K562 (cell line): ENCODE data around the gene PRSS48.

Source experiments
- ATF1 ChIP-seq, 2 experiments: fragments of 450-650 bp in 1 of 2; IDR thresholded peaks; 2 replicates each; pipeline ENCODE4 v1.6.1; 2016; ENCODE audit warnings: missing compliant biosample characterization in 1 of 2, missing genetic modification characterization in 1 of 2
- CHD2 ChIP-seq: IDR thresholded peaks from 2 replicates; pipeline ENCODE4 v1.6.1; 2011; ENCODE audit warnings: low read depth, low read length
- CTCF ChIP-seq, 3 experiments: IDR thresholded peaks in 2 of 3; conservative IDR thresholded peaks in 1 of 3; 2 replicates each; pipeline ENCODE4 v1.5.1; 2011 to 2012; ENCODE audit warnings: low read length in 3 of 3, mild to moderate bottlenecking in 3 of 3, control low read depth in 2 of 3, improper control_type of control experiment in 1 of 3, inconsistent platforms in 1 of 3, low read depth in 1 of 3, mixed read lengths in 1 of 3, moderate library complexity in 1 of 3; ENCODE audit not compliant: insufficient read depth in 2 of 3
- EP300 ChIP-seq: IDR thresholded peaks from 2 replicates; pipeline ENCODE4 v1.6.1; 2012; ENCODE audit warnings: low read length, improper control_type of control experiment
- FOXK1 ChIP-seq: sonication (generic); formaldehyde crosslinking; IDR thresholded peaks from 2 replicates; pipeline ENCODE4 v1.8.0; 2022; ENCODE audit warnings: missing genetic modification reagents, mild to moderate bottlenecking, borderline replicate concordance
- HNRNPLL ChIP-seq: fragments of 200-400 bp; formaldehyde crosslinking; IDR thresholded peaks from 2 replicates; pipeline ENCODE4 v1.6.1; 2017; ENCODE audit warnings: low read length, low read depth, mild to moderate bottlenecking; ENCODE audit not compliant: poor library complexity, severe bottlenecking
- KHSRP ChIP-seq: fragments of 450-650 bp; IDR thresholded peaks from 2 replicates; pipeline ENCODE4 v1.6.1; 2017
- KLF16 ChIP-seq: IDR thresholded peaks from 2 replicates; pipeline ENCODE4 v1.6.1; 2016; ENCODE audit warnings: antibody characterized with exemption
- NEUROD1 ChIP-seq: fragments of 150-350 bp; IDR thresholded peaks from 2 replicates; pipeline ENCODE4 v1.6.1; 2014; ENCODE audit warnings: borderline replicate concordance, low read length, low read depth; ENCODE audit not compliant: partially characterized antibody
- NFIC ChIP-seq: fragments of 450-650 bp; IDR thresholded peaks from 2 replicates; pipeline ENCODE4 v1.6.1; 2017; ENCODE audit warnings: mild to moderate bottlenecking, inconsistent platforms
- PHF21A ChIP-seq: fragments of 450-650 bp; IDR thresholded peaks from 2 replicates; pipeline ENCODE4 v1.6.1; 2017; ENCODE audit warnings: low read depth, borderline replicate concordance
- ZNF311 ChIP-seq: fragments of 250-450 bp; sonication (Bioruptor Pico); IDR thresholded peaks from 2 replicates; pipeline ENCODE4 v1.4.0; 2020; ENCODE audit warnings: mild to moderate bottlenecking, moderate library complexity
- ZNF740 ChIP-seq, 3 experiments: fragments of 200-800 bp in 1 of 3; sonication (Bioruptor generic) in 1 of 3; sonication (generic) in 1 of 3; formaldehyde crosslinking in 1 of 3; IDR thresholded peaks; 2 replicates each; pipeline versions ENCODE4 v1.6.1 to v1.8.0; 2016 to 2022; ENCODE audit warnings: mild to moderate bottlenecking in 2 of 3, missing compliant biosample characterization in 2 of 3, missing genetic modification characterization in 2 of 3, missing genetic modification reagents in 1 of 3

- no peak for TF ChIP-seq ATF1 (CRISPR knock-in tag; IDR thresholded peaks at IDR 0.05)
- no peak for TF ChIP-seq ATF1 (tag; IDR thresholded peaks at IDR 0.05)
- no peak for TF ChIP-seq KLF16
- TF ChIP-seq PHF21A = no peak
- no peak for TF ChIP-seq HNRNPLL
- TF ChIP-seq NEUROD1 = no peak
- TF ChIP-seq CHD2 = no peak
- TF ChIP-seq FOXK1 (CRISPR knock-in tag) = no peak
- no peak for TF ChIP-seq CTCF (IDR thresholded peaks at IDR 0.05 in 2 of 3, conservative IDR thresholded peaks at IDR 0.05 in 1 of 3; ENCODE audit: insufficient read depth in 2 of 3, low read depth in 1 of 3, low read length in 3 of 3)
- TF ChIP-seq EP300 = no peak
- no peak for TF ChIP-seq ZNF740 (CRISPR knock-in tag; IDR thresholded peaks at IDR 0.05)
- TF ChIP-seq ZNF740 (tag; IDR thresholded peaks at IDR 0.05) = no peak
- no peak for TF ChIP-seq NFIC
- TF ChIP-seq ZNF311 (CRISPR knock-in tag) = no peak
- no peak for TF ChIP-seq KHSRP
Measured at GRCh38 chr4:151339467-151339866, 62.5 kb downstream of the PRSS48 start.
